Measurements from ENCODE around the gene MPI. TPM values are rescaled to one million over a fixed set of nuclear protein-coding genes. Genes with fewer than 3 reads are reported as not detected.

MPI gene
- total RNA-seq, 1 experiment from 2014 or later = 57.5 TPM

GRCh38 chr15:74865316-74865715 lies 24.5 kb upstream of the MPI start:
- Histone ChIP-seq H3K23me2 (ENCODE audit: insufficient read length, low read depth, low read length, poor library complexity, severe bottlenecking) (no peaks in the 10 kb centered on the region), H3K27me3 (ENCODE audit: insufficient read depth, low read length) (no peaks in the 10 kb centered on the region), H3T11ph (ENCODE audit: low read length) (no peak overlapping the region), H2BK120ac (ENCODE audit: low read depth, low read length, poor library complexity, severe bottlenecking) (no peak overlapping the region), H4K5ac (ENCODE audit: insufficient read length, low read depth, low read length) (no peak overlapping the region), H3K56ac (ENCODE audit: insufficient read length, low read depth, low read length) (no peak overlapping the region), H3K4me1 (ENCODE audit: insufficient read depth, low read length) (no peaks in the 10 kb centered on the region), H3K18ac (ENCODE audit: insufficient read length, low read depth, low read length) (no peak overlapping the region), H3K9ac (ENCODE audit: extremely low read depth, insufficient read length, low read length) (no peak overlapping the region), H3K4ac (ENCODE audit: low read depth, low read length) (no peak overlapping the region), H2BK15ac (ENCODE audit: low read depth, low read length) (no peak overlapping the region), H3K4me2 (ENCODE audit: insufficient read depth, insufficient read length, low read length) (no peak overlapping the region), H4K20me1 (ENCODE audit: control insufficient read depth, insufficient read depth, insufficient read length) (peaks cover 3% of the 10 kb centered on the region), H2BK20ac (ENCODE audit: low read depth, low read length, poor library complexity, severe bottlenecking) (no peak overlapping the region), H3K14ac (ENCODE audit: insufficient read depth, low read length) (no peak overlapping the region), H3K27ac (ENCODE audit: insufficient read length, low read depth, low read length) (no peak overlapping the region), H2AK5ac (ENCODE audit: insufficient read length, low read length) (no peak overlapping the region), H3K79me1 (ENCODE audit: insufficient read depth, low read depth, low read length, poor library complexity, severe bottlenecking) (no peaks in the 10 kb centered on the region), H4K8ac (replicated peaks; ENCODE audit: insufficient read length, low read depth, low read length) (no peak overlapping the region), H2BK12ac (ENCODE audit: insufficient read length, low read depth, low read length) (no peak overlapping the region), H2AFZ (ENCODE audit: low read length) (no peak overlapping the region), H3K79me2 (ENCODE audit: insufficient read depth, low read length) (peaks cover 13% of the 10 kb centered on the region; the same call in 1 of the 2 replicates), H3K9me3 (ENCODE audit: control insufficient read depth, low read depth, low read length) (no peaks in the 10 kb centered on the region), H2BK5ac (ENCODE audit: insufficient read length, low read length) (no peak overlapping the region), H3K23ac (ENCODE audit: insufficient read length, low read depth, low read length) (no peak overlapping the region), H4K91ac (ENCODE audit: insufficient read length, low read depth, low read length) (no peak overlapping the region)
- H3K27ac Mint-ChIP-seq = peak overlapping the region; percentile 23 to 83 (median 53); a peak in 5 of 7 replicates
- no peak overlapping the region for H3K4me3 Mint-ChIP-seq
- no CpG with 5 or more reads among the region's 2 CpGs for WGBS (ENCODE audit: extremely low coverage, insufficient read length, low lambda C conversion rate)
- no peak for TF ChIP-seq CTCF (conservative IDR thresholded peaks at IDR 0.05)
- peaks cover 0 to 6% of the 10 kb centered on the region in 2 experiments; a peak in 2 of 4 replicates for H3K4me1 Mint-ChIP-seq
- peaks cover 8 to 26% (median 17%) of the 10 kb centered on the region in 3 experiments for H3K36me3 Mint-ChIP-seq (ENCODE audit: insufficient read depth in 1 of 3, low read depth in 3 of 3)
- no peaks in the 10 kb centered on the region for H3K27me3 Mint-ChIP-seq (ENCODE audit: low read depth)
- no peak for DNase-seq
- peaks cover 4% of the 10 kb centered on the region in 2 experiments; a peak in 3 of 5 replicates for H3K9me3 Mint-ChIP-seq
